SH-SY5Y (cell line): ENCODE results near the gene BANK1.

Source experiments
- GATA2 ChIP-seq: IDR thresholded peaks from 2 replicates; pipeline ENCODE4 v1.6.1; 2011; ENCODE audit warnings: mild to moderate bottlenecking, low read depth, low read length
- GATA3 ChIP-seq: IDR thresholded peaks from 2 replicates; pipeline ENCODE4 v1.6.1; 2011; ENCODE audit warnings: low read depth, mild to moderate bottlenecking, low read length, moderate library complexity

The BANK1 gene

GRCh38 chr4:101793397-101793796 lies 2.9 kb downstream of the BANK1 start:
- TF ChIP-seq GATA2 (no peak), GATA3 (no peak)

- no peak for TF ChIP-seq GATA3
- TF ChIP-seq GATA2 = no peak
These were observed 4.3 kb downstream of the BANK1 start for GRCh38 chr4:101794806-101795205.

GRCh38 chr4:101795704-101796103 lies 5.2 kb downstream of the BANK1 start:
- no peak for TF ChIP-seq GATA3
- no peak for TF ChIP-seq GATA2

GRCh38 chr4:101801958-101802357 lies 11.4 kb downstream of the BANK1 start:
- no peak for TF ChIP-seq GATA2
- no peak for TF ChIP-seq GATA3

- TF ChIP-seq GATA3 = no peak
- TF ChIP-seq GATA2 = no peak
These were observed 16.4 kb downstream of the BANK1 start for GRCh38 chr4:101806914-101807313.

- no peak for TF ChIP-seq GATA3
- TF ChIP-seq GATA2 = no peak
These were observed 16.8 kb downstream of the BANK1 start for GRCh38 chr4:101807351-101807750.

- TF ChIP-seq GATA3 = no peak
- no peak for TF ChIP-seq GATA2
These were observed 23.1 kb downstream of the BANK1 start for GRCh38 chr4:101813604-101814003.

GRCh38 chr4:101818362-101818761 lies 27.8 kb downstream of the BANK1 start:
- no peak for TF ChIP-seq GATA3
- TF ChIP-seq GATA2 = no peak

GRCh38 chr4:101823864-101824263 lies 33.3 kb downstream of the BANK1 start:
- TF ChIP-seq GATA2 = no peak
- no peak for TF ChIP-seq GATA3

GRCh38 chr4:101824500-101824899 lies 34.0 kb downstream of the BANK1 start:
- TF ChIP-seq GATA3 = no peak
- TF ChIP-seq GATA2 = no peak

- TF ChIP-seq GATA3 (no peak), GATA2 (no peak)
These were observed 35.4 kb downstream of the BANK1 start for GRCh38 chr4:101825953-101826352.

- TF ChIP-seq GATA2 (no peak), GATA3 (no peak)
These were observed 41.3 kb downstream of the BANK1 start for GRCh38 chr4:101831816-101832215.

- no peak for TF ChIP-seq GATA2
- no peak for TF ChIP-seq GATA3
These were observed 43.0 kb downstream of the BANK1 start for GRCh38 chr4:101833480-101833879.

GRCh38 chr4:101835121-101835904 lies 44.8 kb downstream of the BANK1 start:
- TF ChIP-seq GATA2 (no peak), GATA3 (no peak)

- TF ChIP-seq GATA3 = no peak
- TF ChIP-seq GATA2 = no peak
These were observed 52.5 kb downstream of the BANK1 start for GRCh38 chr4:101843054-101843453.

- TF ChIP-seq GATA2 = no peak
- no peak for TF ChIP-seq GATA3
These were observed 56.0 kb downstream of the BANK1 start for GRCh38 chr4:101846550-101846949.

GRCh38 chr4:101850698-101851097 lies 60.2 kb downstream of the BANK1 start:
- no peak for TF ChIP-seq GATA2
- no peak for TF ChIP-seq GATA3
